ENCODE measurements around the gene HERC2.
"Not testable (repeated sequence)": the region's sequence is repeated elsewhere in the genome, so short reads cannot be mapped to it uniquely, and the experiment has no call there.

Gene HERC2

GRCh38 chr15:28181366-28181765 is 140.6 kb downstream of the HERC2 start:
- no peak for DNase-seq (ENCODE audit: low read depth in 2 of 2)

DNA sequence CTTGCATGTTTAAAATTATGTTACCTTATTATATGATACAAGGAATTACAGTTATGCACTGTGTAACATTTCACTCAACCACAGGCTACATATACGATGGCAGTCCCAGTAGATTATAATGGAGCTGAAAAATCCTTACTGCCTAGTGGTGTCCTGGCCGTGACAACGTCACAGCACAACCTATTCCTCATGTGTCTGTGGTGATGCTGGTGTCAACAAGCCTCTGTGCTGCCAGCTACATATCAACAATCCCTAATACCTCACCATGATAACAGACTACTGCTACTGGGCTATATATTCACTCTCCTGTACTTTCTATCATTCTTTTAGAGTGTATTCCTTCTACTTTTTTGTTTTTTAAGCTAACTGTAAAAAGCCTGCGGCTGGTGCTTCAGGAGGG is 142.7 kb downstream of the HERC2 start:
- DNase-seq (ENCODE audit: low read depth in 2 of 2): no peak

DNA sequence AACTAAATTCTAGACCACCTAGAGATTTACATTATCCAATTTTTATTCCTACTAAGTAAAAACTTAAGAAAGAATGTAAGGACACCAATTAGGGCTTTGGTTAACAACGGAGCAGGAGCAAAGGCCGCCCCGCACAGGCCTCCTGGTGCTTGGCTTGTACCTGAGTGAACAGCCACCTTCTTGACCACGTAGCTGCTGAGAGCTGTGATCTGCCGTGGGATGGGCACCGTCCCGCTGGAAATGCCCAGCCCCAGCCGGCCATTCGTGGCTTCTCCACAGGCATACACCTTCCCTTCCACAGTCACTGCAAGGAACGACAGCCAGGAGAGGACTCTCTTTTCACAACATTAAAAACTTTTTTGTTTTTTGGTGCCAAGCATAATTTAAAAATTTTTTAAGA is 143.3 kb downstream of the HERC2 start:
- DNase-seq (ENCODE audit: low read depth in 2 of 2): no peak

GRCh38 chr15:28178290-28178689 is 143.7 kb downstream of the HERC2 start:
- DNase-seq (ENCODE audit: low read depth in 2 of 2): no peak

- no peak for DNase-seq (ENCODE audit: low read depth in 2 of 2)
Observed at GRCh38 chr15:28169366-28169765, 152.6 kb downstream of the HERC2 start.

- DNase-seq (ENCODE audit: low read depth in 2 of 2): not testable (repeated sequence)
Observed at GRCh38 chr15:28168405-28169121, 153.4 kb downstream of the HERC2 start.

DNA sequence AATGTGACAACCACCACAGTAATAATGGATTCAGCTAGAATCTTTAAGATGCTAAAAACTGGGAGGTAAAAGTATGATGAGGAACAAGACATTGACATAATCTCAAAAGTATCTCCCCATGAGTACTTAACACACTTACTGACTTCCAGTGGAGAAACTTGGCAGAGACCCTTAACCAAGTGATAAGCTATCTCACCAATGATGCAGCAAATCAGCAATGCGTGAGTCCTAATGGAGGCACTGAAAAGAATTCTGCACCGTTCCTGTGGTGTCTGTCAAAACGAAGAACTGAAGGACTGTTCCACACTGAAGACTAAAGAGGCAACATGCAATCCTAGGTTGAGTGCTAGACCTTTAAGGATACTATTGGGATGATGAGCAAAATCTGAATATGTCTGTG is 154.9 kb downstream of the HERC2 start:
- DNase-seq (ENCODE audit: low read depth in 2 of 2): no peak

DNA sequence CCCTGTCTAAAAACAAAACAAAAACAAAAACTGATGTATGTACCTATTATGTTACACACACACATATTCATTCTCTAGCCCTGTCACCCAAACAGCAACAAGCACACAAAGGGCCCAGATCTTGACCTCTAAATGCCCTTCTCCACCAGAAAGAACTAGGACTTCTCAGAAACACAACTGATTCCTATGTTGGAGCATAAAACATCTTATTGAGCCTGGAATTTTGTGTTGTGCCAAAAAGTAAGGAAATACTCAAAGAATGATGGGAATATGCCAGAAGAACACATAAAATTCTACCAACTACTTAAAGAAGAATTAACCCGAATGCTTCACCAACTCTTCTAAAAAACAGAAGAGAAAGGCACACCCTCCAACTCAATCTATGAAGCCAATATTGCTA is 156.2 kb downstream of the HERC2 start:
- no peak for DNase-seq (ENCODE audit: low read depth in 2 of 2)

DNA sequence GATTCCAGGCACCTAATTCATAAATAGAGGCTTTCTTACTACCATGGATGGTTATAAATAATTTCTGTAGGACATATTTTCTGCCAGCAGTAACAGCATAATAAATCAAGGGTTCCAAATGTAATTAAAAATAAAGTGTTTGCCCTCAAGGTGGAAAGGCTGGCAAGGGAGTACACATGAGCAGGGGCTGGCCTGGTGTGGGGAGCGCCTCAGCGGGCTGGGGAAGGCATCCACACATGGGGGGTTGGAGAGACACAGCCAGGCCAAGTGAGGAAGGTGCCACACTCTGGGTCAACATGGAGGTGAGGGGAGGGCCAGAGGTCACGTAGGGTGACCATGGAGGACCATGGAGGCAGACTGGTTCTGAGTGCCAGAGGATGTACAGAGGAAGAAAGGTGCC is 157.1 kb downstream of the HERC2 start:
- no peak for DNase-seq (ENCODE audit: low read depth in 2 of 2)

GRCh38 chr15:28154283-28154682 is 167.7 kb downstream of the HERC2 start:
- DNase-seq (ENCODE audit: low read depth in 2 of 2): no peak

DNA sequence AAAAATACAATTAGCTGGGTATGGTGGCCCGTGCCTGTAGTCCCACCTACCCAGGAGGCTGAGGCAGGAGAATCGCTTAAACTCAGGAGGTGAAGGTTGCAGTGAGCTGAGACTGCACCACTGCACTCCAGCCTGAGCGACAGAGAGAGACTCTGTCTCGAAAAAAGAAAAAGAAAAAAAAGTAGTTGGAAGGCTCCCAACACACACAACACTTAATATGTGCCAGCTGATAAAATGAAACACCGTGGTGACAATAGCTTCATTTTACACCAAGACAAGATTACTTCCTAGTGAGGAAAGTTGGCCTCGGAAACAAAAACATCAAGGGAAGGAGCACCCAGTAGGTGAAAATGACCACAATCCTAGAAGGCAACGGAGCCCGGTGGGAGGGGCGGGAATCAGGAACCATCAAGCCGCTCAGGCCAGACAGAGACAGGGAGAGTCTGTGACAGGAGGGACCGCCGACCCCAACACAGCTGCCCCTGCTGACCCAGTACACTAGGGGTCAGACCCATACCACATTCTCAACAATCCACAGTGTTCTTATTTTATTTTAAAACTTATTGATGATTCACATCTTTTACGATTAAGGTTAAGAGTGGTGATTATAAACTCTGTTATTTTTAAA is 168.4 kb downstream of the HERC2 start:
- DNase-seq (ENCODE audit: low read depth in 2 of 2): no peak

DNA sequence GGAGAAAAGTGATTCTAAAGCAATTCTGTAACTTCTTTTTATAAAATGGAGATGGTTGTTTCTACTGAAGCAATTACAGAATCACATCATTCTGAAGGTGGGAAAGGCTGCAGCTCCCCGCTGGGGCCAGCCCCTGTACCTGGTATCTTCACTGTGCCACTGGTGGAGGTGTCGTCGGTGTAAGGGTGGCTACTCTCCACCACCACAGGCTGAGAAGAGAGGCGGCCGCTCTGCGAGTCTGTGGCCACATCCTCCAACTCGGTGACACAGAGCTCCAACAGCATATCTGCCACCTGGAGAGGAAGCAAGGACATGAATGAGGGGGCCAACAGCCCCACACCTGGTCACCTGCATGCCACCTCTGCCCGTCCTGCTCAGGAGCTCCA is 169.4 kb downstream of the HERC2 start:
- not testable (repeated sequence) for DNase-seq (ENCODE audit: low read depth in 2 of 2)

DNA sequence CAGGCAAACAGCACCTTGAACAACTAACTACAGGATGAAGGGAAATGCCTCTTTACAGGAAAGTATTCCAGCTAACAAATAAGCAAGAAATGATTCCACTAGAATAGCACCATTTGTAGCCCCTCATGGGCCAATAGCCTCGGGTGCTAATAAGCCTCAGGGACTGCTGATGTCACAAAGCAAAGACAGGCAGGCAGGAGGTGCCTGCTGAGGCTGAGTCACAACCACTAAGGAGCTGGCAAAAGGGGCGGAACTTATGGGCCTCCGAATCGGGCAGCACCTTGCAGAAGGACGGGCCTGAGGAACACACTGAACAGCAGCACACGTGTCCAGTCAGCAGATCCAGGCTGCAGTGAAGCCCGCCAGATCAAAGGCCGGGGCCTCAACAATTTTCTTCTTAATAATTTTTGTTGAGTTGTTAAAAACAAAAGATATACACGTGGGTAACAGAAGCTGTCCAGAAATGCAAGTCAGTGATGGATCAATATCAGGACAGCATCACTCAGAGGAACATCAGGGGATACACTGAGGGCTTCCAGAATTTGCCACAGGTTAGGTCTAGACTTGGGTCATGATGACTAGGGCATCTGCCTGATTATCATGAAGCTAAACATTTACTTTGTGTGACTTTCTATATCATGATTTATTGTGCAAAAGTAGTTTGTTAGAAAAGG is 170.0 kb downstream of the HERC2 start:
- not testable (repeated sequence) for DNase-seq (ENCODE audit: low read depth in 2 of 2)

GRCh38 chr15:28147801-28148200 is 174.2 kb downstream of the HERC2 start:
- no peak for DNase-seq (ENCODE audit: low read depth in 2 of 2)

GRCh38 chr15:28145419-28145818 is 176.6 kb downstream of the HERC2 start:
- not testable (repeated sequence) for DNase-seq (ENCODE audit: low read depth in 2 of 2)

DNA sequence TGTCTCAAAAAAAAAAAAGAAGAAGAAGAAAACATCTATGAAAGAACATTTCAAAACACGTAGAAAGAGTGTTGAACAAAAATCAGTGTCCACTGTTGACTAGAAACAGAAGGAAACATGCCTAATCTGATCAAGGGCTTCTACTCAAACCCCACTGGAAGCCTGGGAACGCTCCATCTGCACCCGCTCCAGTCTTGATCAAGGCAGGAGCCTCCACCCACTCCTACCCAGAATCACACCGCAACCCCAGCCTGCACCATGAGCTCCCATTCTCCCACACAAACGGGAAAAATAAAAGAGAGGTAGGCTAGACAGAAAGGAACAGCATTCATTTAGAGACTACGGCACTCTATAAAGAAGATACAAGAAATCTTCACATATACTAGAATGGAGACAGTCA is 181.9 kb downstream of the HERC2 start:
- no peak for DNase-seq (ENCODE audit: low read depth in 2 of 2)

DNA sequence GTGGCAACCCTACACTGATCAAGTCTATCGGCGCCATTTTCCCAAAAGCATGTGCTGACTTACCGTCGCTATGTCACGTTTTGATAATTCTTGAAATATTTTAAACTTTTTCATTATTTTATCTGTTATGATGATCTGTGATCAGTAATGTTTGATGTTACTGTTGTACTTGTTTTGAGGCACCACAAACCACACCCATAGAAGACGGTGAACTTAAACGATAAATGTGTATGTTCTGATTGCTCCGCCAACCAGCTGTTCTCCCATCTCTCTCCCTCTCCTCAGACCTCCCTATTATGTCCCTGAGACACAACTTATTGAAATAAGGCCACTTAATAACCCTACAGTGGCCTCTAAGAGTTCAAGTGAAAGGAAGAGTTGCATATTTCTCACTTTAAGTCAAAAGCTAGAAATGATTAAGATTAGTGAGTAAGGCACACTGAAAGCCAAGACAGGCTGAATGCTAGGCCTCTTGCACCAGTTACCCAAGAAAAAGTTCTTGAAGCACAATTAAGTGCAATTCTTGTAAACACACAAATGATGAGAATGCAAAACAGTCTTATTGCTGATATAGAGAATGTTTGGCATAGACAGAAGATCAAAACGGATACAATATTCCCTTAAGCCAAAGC is 184.5 kb downstream of the HERC2 start:
- DNase-seq (ENCODE audit: low read depth in 2 of 2): not testable (repeated sequence)

DNA sequence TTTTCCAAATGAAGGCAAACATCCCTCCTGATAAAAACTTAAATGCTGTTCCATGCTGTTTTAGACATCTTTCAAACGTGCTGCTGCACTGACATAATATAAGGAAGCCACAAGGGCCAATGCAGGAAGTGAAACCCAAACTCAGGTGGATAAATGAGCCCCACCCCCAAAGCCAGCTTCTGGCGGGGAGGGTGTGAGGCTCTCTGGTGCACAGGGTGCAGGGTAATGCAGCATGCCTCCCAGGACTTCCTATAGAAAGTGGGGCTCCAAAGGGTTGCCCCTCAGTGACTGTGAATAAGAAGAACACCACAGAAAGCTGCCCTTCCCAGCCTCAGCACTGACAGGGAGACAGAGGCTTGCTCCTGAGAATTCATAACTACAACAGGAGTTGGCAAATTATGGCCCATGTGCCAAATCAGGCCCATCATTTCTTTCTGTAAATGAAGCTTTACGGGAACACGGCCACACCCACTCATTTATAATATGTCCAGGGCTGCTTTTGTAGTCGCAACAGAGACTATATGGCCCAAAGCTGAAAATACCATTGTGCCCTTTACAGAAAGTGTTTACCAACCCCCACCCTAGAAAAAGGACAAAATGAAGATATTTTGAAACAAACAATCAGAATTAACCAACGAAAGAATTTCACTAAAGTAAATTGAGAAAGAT is 185.6 kb downstream of the HERC2 start:
- not testable (repeated sequence) for DNase-seq (ENCODE audit: low read depth in 2 of 2)

- DNase-seq (ENCODE audit: low read depth in 2 of 2): no peak
Observed at GRCh38 chr15:28133281-28133680, 188.7 kb downstream of the HERC2 start.

DNA sequence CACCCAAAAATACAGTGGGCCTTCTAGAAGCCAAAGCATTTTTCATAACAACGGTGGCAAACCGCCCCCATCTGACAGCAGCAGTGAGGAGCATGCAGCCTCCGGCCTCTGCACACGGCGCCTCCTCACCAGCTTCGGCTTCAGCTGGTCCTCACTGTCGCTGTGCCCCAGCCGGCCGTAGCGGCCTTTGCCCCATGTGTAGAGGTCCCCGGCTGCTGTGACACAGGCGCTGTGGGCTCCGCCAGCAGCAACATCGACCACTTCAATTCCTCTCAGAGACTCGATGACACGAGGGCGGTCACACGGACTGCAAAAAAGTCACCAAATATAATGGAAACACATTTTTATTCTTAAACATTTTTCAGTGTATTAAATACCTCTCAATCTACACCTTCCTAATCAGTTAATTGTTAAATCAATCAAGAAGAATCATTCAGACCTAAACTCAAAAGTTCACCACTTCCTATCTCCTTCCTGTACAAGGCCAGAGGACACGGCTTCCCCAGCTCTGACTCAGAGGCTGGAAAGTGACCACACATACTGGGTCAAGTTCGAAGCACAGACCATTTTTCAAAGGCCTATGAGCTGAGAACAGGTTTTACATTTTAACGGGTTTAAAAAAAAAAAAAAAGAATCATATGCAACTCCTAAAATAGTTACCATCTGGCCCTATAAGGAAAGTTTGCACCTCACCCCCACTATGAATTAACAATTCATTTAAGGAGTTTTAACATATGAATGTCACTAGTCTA is 189.3 kb downstream of the HERC2 start:
- DNase-seq (ENCODE audit: low read depth in 2 of 2): no peak

DNA sequence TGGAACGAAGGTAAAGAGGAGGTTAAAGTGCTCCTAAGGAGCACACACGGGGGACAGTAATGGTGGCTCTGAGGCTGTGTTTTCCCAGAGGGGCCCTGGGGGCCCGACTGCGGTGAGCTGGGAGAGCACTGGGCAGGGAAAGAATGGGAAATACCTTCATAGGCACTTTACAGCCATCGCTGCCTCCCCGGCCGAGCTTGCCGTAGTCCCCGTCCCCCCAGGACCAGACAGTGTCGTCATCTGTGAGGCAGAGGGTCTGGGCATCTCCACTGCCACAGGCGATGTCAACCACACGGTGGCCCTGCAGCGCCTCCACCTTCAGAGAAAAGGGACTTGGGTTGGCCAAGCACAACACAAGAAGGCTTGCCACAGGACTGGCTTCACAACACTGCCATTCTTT is 190.0 kb downstream of the HERC2 start:
- no peak for DNase-seq (ENCODE audit: low read depth in 2 of 2)

Data from activated CD4-positive, alpha-beta T cell treated with anti-CD3 and anti-CD28 coated beads for 24 hours (primary cell).